ENCODE measurements around the gene FDXR.
A peak's percentile ranks its signal among the peaks of the same experiment; 100 is the strongest.
"Not testable (repeated sequence)": the region's sequence is repeated elsewhere in the genome, so short reads cannot be mapped to it uniquely, and the experiment has no call there.

FDXR gene

DNA sequence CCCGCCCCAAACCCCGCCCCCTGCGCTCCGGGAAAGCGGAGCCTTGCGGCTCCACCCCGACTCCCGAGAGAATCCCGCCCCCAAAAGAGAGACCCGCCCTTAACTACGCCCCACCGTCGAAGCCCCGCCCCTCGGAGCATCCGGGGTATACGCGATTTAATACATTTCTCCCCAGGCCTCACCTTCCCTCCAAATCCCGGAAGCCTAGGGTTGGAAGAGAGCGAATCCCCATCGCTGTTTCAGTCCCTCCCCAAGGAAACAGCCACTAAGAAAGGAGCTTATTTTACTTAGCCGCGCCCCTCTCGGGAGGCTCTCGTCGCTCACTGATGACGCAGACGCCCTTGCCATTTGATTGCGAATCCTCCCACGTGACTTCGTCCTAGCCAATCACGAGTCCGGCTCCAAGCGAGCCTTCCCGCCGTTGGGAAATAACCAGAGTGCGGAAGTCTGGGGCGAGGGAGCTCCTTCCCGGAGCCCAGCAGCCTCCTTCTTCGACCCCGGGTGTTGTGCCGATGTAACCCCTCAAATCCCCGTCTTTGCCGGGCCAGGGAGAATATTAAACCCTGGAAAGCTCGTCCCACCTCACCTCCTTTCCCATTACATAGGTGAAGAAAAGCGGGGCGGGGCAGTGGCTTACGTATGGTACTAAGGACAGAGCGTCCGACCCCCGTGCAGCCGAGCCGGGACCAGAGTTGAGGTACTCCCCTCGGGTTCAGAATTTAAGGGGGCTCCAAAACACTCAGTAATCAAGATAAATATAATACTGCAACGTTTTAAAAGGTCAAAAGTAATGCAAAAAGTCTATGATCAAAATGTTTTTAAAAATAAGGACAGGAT is 461 bp upstream of the FDXR start:
- Histone ChIP-seq H3K4me3 (ENCODE audit: control insufficient read depth in 1 of 7, extremely low read depth in 1 of 7, insufficient read depth in 4 of 7, low read depth in 2 of 7, low read length in 6 of 7) (peak overlapping the region; percentile 68 to 95 (median 85)), H3K9me3 (ENCODE audit: control extremely low read depth in 1 of 5, control insufficient read depth in 4 of 5, insufficient read depth in 2 of 5, low read depth in 1 of 5, low read length in 4 of 5) (no peaks in the 10 kb centered on the region), H3K36me3 (ENCODE audit: control insufficient read depth in 4 of 4, insufficient read depth in 4 of 4, low read length in 3 of 4) (no peaks in the 10 kb centered on the region), H3K27me3 (replicated peaks in 2 of 5; ENCODE audit: control insufficient read depth in 4 of 5, insufficient read depth in 5 of 5, low read length in 4 of 5) (no peaks in the 10 kb centered on the region), H3K27ac (ENCODE audit: insufficient read depth in 1 of 2, low read depth in 1 of 2, low read length in 2 of 2, poor library complexity in 1 of 2, severe bottlenecking in 2 of 2) (peak overlapping the region; percentile 86 to 94), H3K4me1 (ENCODE audit: control extremely low read depth in 1 of 4, control insufficient read depth in 4 of 4, insufficient read depth in 4 of 4, low read length in 3 of 4) (peaks cover 4 to 29% (median 13%) of the 10 kb centered on the region in 4 experiments)
- ChIA-PET CTCF (interaction anchor here (0.5 to 1.4 kb wide), 3 partner anchors 10 to 215 kb away, joined by 3 to 7 read pairs (median 5); partner anchors contain the start of gene SLC16A5), POLR2A (interaction anchor here (0.6 to 1.4 kb wide), 3 partner anchors 49 to 397 kb away, joined by 3 to 4 read pairs (median 3); partner anchors contain the start of gene MIF4GD)
- peak; percentile 100 for DNase-seq
- 0% methylated on average over 42 of the region's 55 CpGs for WGBS (ENCODE audit: insufficient coverage)

DNA sequence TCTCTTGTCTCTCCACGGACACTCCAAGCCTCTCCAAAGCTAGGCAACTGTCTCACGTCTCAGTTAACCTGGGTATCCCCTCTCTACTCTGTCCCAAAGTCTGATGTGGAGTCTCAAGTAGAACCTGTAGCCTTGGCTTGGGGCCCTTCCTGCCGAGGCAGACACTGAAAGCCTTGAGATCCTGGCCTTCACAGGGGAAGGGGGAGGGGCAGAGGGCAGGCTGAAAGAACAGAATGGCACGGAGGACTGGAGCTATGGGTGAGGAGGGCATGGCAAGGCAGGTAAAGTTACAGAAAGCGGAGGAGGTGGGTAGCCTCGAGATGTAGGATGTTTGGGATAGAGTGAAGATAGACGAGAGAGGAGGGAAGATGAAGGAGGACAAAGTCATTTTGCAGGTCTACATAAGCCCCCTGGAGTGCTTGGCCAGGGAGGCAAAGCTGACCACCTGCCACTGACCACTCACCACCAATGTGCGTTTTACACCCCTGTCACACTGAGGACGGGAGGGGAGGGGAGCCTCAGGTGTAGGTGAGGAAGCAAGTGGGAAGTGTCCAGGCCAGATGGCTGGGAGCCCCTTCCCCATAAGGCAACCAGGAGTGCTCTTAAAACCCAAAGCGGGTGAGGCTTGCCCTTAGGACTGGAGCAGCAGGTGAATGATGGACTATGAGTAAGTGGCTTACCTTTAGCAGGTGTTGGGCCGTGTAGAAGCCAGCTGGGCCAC is 1.3 kb downstream of the FDXR start:
- Histone ChIP-seq H3K36me3 (ENCODE audit: control insufficient read depth in 4 of 4, insufficient read depth in 4 of 4, low read length in 3 of 4) (no peaks in the 10 kb centered on the region), H3K27ac (ENCODE audit: insufficient read depth in 1 of 2, low read depth in 1 of 2, low read length in 2 of 2, poor library complexity in 1 of 2, severe bottlenecking in 2 of 2) (no peak overlapping the region), H3K27me3 (replicated peaks in 2 of 5; ENCODE audit: control insufficient read depth in 4 of 5, insufficient read depth in 5 of 5, low read length in 4 of 5) (no peaks in the 10 kb centered on the region), H3K4me3 (ENCODE audit: control insufficient read depth in 1 of 7, extremely low read depth in 1 of 7, insufficient read depth in 4 of 7, low read depth in 2 of 7, low read length in 6 of 7) (no peak overlapping the region), H3K4me1 (ENCODE audit: control extremely low read depth in 1 of 4, control insufficient read depth in 4 of 4, insufficient read depth in 4 of 4, low read length in 3 of 4) (peaks cover 4 to 29% (median 13%) of the 10 kb centered on the region in 4 experiments), H3K9me3 (ENCODE audit: control extremely low read depth in 1 of 5, control insufficient read depth in 4 of 5, insufficient read depth in 2 of 5, low read depth in 1 of 5, low read length in 4 of 5) (no peaks in the 10 kb centered on the region)
- ChIA-PET CTCF (interaction anchor here (0.9 to 5.0 kb wide), 6 partner anchors 10 to 80 kb away, joined by 3 to 20 read pairs (median 4); partner anchors contain the start of gene GRIN2C), POLR2A (no interaction called here)
- 99% methylated on average over 10 of the region's 11 CpGs for WGBS (ENCODE audit: insufficient coverage)
- DNase-seq, result no peak

DNA sequence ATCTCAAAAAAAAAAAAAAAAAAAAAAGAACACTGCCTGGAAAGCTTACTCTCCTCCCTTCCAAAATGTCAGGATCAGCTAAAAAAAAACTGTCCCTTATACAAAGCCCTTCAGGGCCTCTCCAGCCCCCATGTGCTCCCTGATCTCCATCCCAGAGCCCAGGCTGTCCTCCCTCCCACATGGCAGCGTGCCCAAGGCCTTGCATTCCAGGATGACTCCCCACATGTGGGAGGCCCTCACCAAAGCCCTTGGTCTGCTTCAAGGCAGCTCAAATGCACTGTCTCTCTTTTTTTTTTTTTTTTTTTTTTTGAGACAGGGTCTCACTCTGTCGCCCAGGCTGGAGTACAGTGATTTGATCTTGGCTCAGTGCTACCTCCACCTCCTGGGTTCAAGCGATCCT is 2.3 kb downstream of the FDXR start:
- no peaks in the 10 kb centered on the region for H3K9me3 ChIP-seq (ENCODE audit: control extremely low read depth in 1 of 5, control insufficient read depth in 4 of 5, insufficient read depth in 2 of 5, low read depth in 1 of 5, low read length in 4 of 5)
- 100% methylated on average over 1 of the region's 3 CpGs for WGBS (ENCODE audit: insufficient coverage)
- CTCF ChIA-PET, result interaction anchor here (1.0 to 5.0 kb wide), 3 partner anchors 11 to 32 kb away, joined by 4 to 20 read pairs (median 14); partner anchors contain the start of gene GRIN2C
- no peaks in the 10 kb centered on the region for H3K36me3 ChIP-seq (ENCODE audit: control insufficient read depth in 4 of 4, insufficient read depth in 4 of 4, low read length in 3 of 4)
- no peak overlapping the region for H3K27ac ChIP-seq (ENCODE audit: insufficient read depth in 1 of 2, low read depth in 1 of 2, low read length in 2 of 2, poor library complexity in 1 of 2, severe bottlenecking in 2 of 2)
- no peak overlapping the region for H3K4me3 ChIP-seq (ENCODE audit: control insufficient read depth in 1 of 7, extremely low read depth in 1 of 7, insufficient read depth in 4 of 7, low read depth in 2 of 7, low read length in 6 of 7)
- POLR2A ChIA-PET, result no interaction called here
- peaks cover 4 to 29% (median 13%) of the 10 kb centered on the region in 4 experiments for H3K4me1 ChIP-seq (ENCODE audit: control extremely low read depth in 1 of 4, control insufficient read depth in 4 of 4, insufficient read depth in 4 of 4, low read length in 3 of 4)
- H3K27me3 ChIP-seq (replicated peaks in 2 of 5; ENCODE audit: control insufficient read depth in 4 of 5, insufficient read depth in 5 of 5, low read length in 4 of 5), result no peaks in the 10 kb centered on the region
- no peak for DNase-seq

DNA sequence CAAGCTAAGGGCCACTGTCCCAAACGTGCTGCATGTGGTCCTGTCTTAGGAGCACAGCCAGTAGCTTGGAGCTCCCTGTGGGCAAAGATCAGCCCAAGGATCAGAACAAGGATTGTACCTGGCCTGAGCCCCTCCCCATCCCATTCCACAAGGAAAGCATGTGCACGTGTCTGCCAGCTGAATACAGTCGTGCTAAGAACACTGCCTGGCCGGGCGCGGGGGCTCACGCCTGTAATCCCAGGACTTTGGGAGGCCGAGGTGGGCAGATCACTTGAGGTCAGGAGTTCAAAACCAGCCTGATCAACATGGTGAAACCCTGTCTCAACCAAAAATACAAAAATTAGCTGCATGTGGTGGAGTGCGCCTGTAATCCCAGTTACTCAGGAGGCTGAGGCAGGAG is 2.8 kb downstream of the FDXR start:
- 93% methylated on average over 2 of the region's 9 CpGs for WGBS (ENCODE audit: insufficient coverage)
- DNase-seq; H3K9me3 ChIP-seq (ENCODE audit: control extremely low read depth in 1 of 5, control insufficient read depth in 4 of 5, insufficient read depth in 2 of 5, low read depth in 1 of 5, low read length in 4 of 5); H3K4me3 ChIP-seq (ENCODE audit: control insufficient read depth in 1 of 7, extremely low read depth in 1 of 7, insufficient read depth in 4 of 7, low read depth in 2 of 7, low read length in 6 of 7); H3K27ac ChIP-seq (ENCODE audit: insufficient read depth in 1 of 2, low read depth in 1 of 2, low read length in 2 of 2, poor library complexity in 1 of 2, severe bottlenecking in 2 of 2); POLR2A ChIA-PET; H3K27me3 ChIP-seq (replicated peaks in 2 of 5; ENCODE audit: control insufficient read depth in 4 of 5, insufficient read depth in 5 of 5, low read length in 4 of 5); H3K36me3 ChIP-seq (ENCODE audit: control insufficient read depth in 4 of 4, insufficient read depth in 4 of 4, low read length in 3 of 4): not testable (repeated sequence)
- H3K4me1 ChIP-seq (ENCODE audit: control extremely low read depth in 1 of 4, control insufficient read depth in 4 of 4, insufficient read depth in 4 of 4, low read length in 3 of 4), result peaks cover 4 to 29% (median 13%) of the 10 kb centered on the region in 4 experiments
- CTCF ChIA-PET, result interaction anchor here (1.0 to 5.0 kb wide), 6 partner anchors 8 to 79 kb away, joined by 3 to 20 read pairs (median 10); partner anchors contain the start of gene GRIN2C

DNA sequence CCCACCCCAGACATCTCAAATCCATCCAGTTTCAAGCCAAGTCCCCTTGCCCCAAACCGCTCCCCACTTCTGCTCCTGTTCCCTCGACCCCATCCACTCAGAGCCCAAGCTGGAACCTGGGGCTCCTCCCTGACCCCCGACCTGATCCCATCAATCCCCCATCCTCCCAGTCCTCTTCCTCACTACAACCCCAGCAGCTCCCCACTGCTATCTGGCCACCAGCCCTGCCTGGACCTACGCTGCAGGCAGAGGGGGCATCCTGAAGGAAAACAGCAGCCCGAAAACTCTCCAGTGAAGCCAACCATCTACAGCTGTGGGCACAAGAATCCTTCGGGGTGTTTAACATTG is 3.9 kb downstream of the FDXR start:
- ChIA-PET POLR2A (no interaction called here), CTCF (interaction anchor here (0.9 to 5.0 kb wide), 5 partner anchors 9 to 100 kb away, joined by 3 to 20 read pairs (median 8); no protein-coding TSS in a partner anchor)
- 100% methylated on average over 6 of the region's 6 CpGs for WGBS (ENCODE audit: insufficient coverage)

DNA sequence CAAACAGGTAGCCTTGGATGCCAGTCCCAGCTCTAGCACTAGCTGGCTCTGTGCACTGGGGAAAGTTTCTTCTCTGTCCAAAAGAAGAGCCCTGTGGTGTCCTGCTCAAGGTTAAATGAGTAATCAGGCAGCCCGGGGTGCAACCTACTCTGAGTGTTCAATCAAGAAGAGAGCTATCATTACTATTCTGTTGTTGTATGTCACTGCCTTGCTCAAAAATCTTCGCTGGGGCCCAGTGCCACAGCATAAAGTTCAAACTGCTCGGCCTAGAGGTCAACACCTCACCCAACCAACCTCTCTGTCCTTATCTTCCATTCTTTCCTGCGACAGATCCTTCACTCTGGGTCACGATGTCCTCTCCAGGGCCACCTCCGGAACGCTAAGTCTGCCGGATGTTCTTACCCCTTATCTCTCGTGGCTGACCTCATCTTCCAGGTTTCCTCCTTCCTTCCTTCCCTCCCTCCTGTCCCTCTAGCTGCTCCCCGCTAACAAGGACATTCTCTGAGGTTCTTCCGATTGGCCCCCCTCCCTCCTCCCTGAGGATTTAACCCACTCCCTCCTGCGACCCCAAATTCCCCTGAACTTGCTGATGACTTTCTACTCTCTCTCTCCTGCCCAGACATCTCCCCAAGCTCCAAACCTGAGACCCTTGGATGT is 4.4 kb downstream of the FDXR start:
- Histone ChIP-seq H3K27me3 (replicated peaks in 2 of 5; ENCODE audit: control insufficient read depth in 4 of 5, insufficient read depth in 5 of 5, low read length in 4 of 5) (no peaks in the 10 kb centered on the region), H3K4me3 (ENCODE audit: control insufficient read depth in 1 of 7, extremely low read depth in 1 of 7, insufficient read depth in 4 of 7, low read depth in 2 of 7, low read length in 6 of 7) (no peak overlapping the region), H3K4me1 (ENCODE audit: control extremely low read depth in 1 of 4, control insufficient read depth in 4 of 4, insufficient read depth in 4 of 4, low read length in 3 of 4) (peaks cover 0 to 20% (median 9%) of the 10 kb centered on the region in 4 experiments), H3K27ac (ENCODE audit: insufficient read depth in 1 of 2, low read depth in 1 of 2, low read length in 2 of 2, poor library complexity in 1 of 2, severe bottlenecking in 2 of 2) (peak overlapping the region in 1 of 2 experiments; percentile 54), H3K36me3 (ENCODE audit: control insufficient read depth in 4 of 4, insufficient read depth in 4 of 4, low read length in 3 of 4) (peaks cover 0 to 2% (median 0%) of the 10 kb centered on the region in 4 experiments), H3K9me3 (ENCODE audit: control extremely low read depth in 1 of 5, control insufficient read depth in 4 of 5, insufficient read depth in 2 of 5, low read depth in 1 of 5, low read length in 4 of 5) (no peaks in the 10 kb centered on the region)
- 67% methylated on average over 12 of the region's 12 CpGs for WGBS (ENCODE audit: insufficient coverage)
- ChIA-PET POLR2A (no interaction called here), CTCF (interaction anchor here (0.9 to 5.0 kb wide), 5 partner anchors 12 to 123 kb away, joined by 3 to 20 read pairs (median 8); no protein-coding TSS in a partner anchor)
- no peak for DNase-seq

More for the DNA sequence above, 3.9 kb downstream of the FDXR start:
- Histone ChIP-seq H3K36me3 (ENCODE audit: control insufficient read depth in 4 of 4, insufficient read depth in 4 of 4, low read length in 3 of 4) (peaks cover 0 to 2% (median 0%) of the 10 kb centered on the region in 4 experiments), H3K27ac (ENCODE audit: insufficient read depth in 1 of 2, low read depth in 1 of 2, low read length in 2 of 2, poor library complexity in 1 of 2, severe bottlenecking in 2 of 2) (no peak overlapping the region), H3K4me3 (ENCODE audit: control insufficient read depth in 1 of 7, extremely low read depth in 1 of 7, insufficient read depth in 4 of 7, low read depth in 2 of 7, low read length in 6 of 7) (no peak overlapping the region), H3K4me1 (ENCODE audit: control extremely low read depth in 1 of 4, control insufficient read depth in 4 of 4, insufficient read depth in 4 of 4, low read length in 3 of 4) (peaks cover 3 to 25% (median 12%) of the 10 kb centered on the region in 4 experiments), H3K27me3 (replicated peaks in 2 of 5; ENCODE audit: control insufficient read depth in 4 of 5, insufficient read depth in 5 of 5, low read length in 4 of 5) (no peaks in the 10 kb centered on the region), H3K9me3 (ENCODE audit: control extremely low read depth in 1 of 5, control insufficient read depth in 4 of 5, insufficient read depth in 2 of 5, low read depth in 1 of 5, low read length in 4 of 5) (no peaks in the 10 kb centered on the region)
- DNase-seq, result no peak

Measured in common myeloid progenitor, CD34-positive (primary cell).